Lung (tissue), 12 donors: ENCODE measurements around the gene EHBP1. TPM values are rescaled to one million over a fixed set of nuclear protein-coding genes. Genes with fewer than 3 reads are reported as not detected.

Experiments used
- ATAC-seq: fragments of 200-7000 bp; cut with Tn5 transposase; one replicate; pipeline ENCODE4 v1.9.1; 2020; ENCODE audit warnings: moderate number of reproducible peaks; ENCODE audit not compliant: insufficient read depth, low FRiP score
- DNase-seq, 3 donors: peaks; one replicate each; pipeline ENCODE4 v3.0.0-alpha.2; 2013 to 2017
- H3K27ac ChIP-seq, 2 donors: one replicate each; pipeline ENCODE4 v1.5.1; 2013; ENCODE audit warnings: mild to moderate bottlenecking in 2 of 2, moderate library complexity in 2 of 2, control low read depth in 1 of 2, inconsistent platforms in 1 of 2, low read depth in 1 of 2, low read length in 1 of 2
- H3K27me3 ChIP-seq, 3 donors: one replicate each; pipeline ENCODE4 v1.5.1; 2013; ENCODE audit warnings: low read length in 2 of 3; ENCODE audit not compliant: control insufficient read depth in 3 of 3, insufficient read depth in 3 of 3
- H3K36me3 ChIP-seq, 4 donors: one replicate each; pipeline ENCODE4 v1.5.1; 2013; ENCODE audit warnings: low read length in 4 of 4, mild to moderate bottlenecking in 1 of 4, moderate library complexity in 1 of 4; ENCODE audit not compliant: control insufficient read depth in 4 of 4, insufficient read depth in 4 of 4
- H3K4me1 ChIP-seq, 5 donors: one replicate each; pipeline ENCODE4 v1.5.1; 2013; ENCODE audit warnings: low read length in 5 of 5, mild to moderate bottlenecking in 2 of 5, moderate library complexity in 1 of 5; ENCODE audit not compliant: control insufficient read depth in 5 of 5, insufficient read depth in 5 of 5
- H3K4me3 ChIP-seq: one replicate; pipeline ENCODE4 v1.5.1; 2013; ENCODE audit warnings: mild to moderate bottlenecking, control low read depth, moderate library complexity
- H3K9ac ChIP-seq, 2 donors: one replicate each; pipeline ENCODE4 v1.5.1; 2013; ENCODE audit warnings: low read length in 2 of 2, control low read depth in 1 of 2; ENCODE audit not compliant: insufficient read depth in 1 of 2
- H3K9me3 ChIP-seq, 4 donors: one replicate each; pipeline ENCODE4 v1.5.1; 2013; ENCODE audit warnings: low read length in 3 of 4, mild to moderate bottlenecking in 1 of 4, moderate library complexity in 1 of 4; ENCODE audit not compliant: control insufficient read depth in 4 of 4, insufficient read depth in 3 of 4
- WGBS, 2 donors: extraction: QIAGEN DNeasy Blood & Tissue Kit; methylation state at CpG; one replicate each; pipeline ENCODE4 v1.1.7; 2013; 5-methylcytosine and 5-hydroxymethylcytosine counted together
- polyA plus RNA-seq, 2 donors: library from polyadenylated mRNA; stranded (reverse); fragments of 200-250 nt; gene quantifications; one replicate each; pipeline ENCODE4 v1.2.1, GENCODE V29; 2013
- total RNA-seq, 2 donors: library from RNA; depleted of rRNA in 1 of 2; stranded (reverse); fragments of >200 nt in 1 of 2; gene quantifications; one replicate each; pipeline ENCODE4 v1.2.1, GENCODE V29; 2014 to 2021
- TF ChIP-seq, protein P1 (sequence below): IDR thresholded peaks from 2 replicates; pipeline ENCODE4 v1.5.1; 2012; ENCODE audit warnings: mild to moderate bottlenecking; ENCODE audit errors: control extremely low read depth, extremely low read depth
- donor health status: control.
- donor health status: control.
- donor health status: Bipolar disorder and iron deficiency.
- donor health status: healthy.
- donor health status: DM: yes; HTN: yes; CAD: no.

The EHBP1 gene
- total and polyA plus RNA-seq, 4 donors = 7.9 to 83.2 (median 22.7) TPM

DNA sequence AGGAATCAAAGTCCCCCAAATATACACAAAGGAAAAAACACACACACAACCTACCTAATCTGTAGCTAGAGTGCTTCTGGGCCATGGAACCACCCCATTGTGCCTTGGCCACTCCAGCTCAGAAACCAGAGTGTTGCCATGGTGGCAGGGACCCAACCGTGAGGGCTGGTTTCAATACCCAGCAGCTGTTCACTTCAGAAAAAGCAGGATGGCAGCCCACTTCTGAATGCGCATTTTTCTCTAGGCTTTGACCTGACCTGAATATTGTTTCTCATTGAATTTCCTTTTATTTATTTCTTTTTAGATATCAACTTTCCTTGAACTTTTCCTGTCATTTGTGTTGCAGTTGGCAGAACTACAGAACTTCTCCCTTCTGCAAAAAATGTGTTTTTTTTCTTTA, 43.0 kb upstream of the EHBP1 start:
- Histone ChIP-seq H3K27ac (no peak overlapping the region), H3K9ac (no peak overlapping the region), H3K4me1 (peaks cover 0 to 49% (median 4%) of the 10 kb centered on the region in 5 donors), H3K36me3 (no peaks in the 10 kb centered on the region), H3K9me3 (no peaks in the 10 kb centered on the region), H3K4me3 (no peak overlapping the region), H3K27me3 (no peaks in the 10 kb centered on the region)
- no peak for ATAC-seq
- TF ChIP-seq, protein P1, sequence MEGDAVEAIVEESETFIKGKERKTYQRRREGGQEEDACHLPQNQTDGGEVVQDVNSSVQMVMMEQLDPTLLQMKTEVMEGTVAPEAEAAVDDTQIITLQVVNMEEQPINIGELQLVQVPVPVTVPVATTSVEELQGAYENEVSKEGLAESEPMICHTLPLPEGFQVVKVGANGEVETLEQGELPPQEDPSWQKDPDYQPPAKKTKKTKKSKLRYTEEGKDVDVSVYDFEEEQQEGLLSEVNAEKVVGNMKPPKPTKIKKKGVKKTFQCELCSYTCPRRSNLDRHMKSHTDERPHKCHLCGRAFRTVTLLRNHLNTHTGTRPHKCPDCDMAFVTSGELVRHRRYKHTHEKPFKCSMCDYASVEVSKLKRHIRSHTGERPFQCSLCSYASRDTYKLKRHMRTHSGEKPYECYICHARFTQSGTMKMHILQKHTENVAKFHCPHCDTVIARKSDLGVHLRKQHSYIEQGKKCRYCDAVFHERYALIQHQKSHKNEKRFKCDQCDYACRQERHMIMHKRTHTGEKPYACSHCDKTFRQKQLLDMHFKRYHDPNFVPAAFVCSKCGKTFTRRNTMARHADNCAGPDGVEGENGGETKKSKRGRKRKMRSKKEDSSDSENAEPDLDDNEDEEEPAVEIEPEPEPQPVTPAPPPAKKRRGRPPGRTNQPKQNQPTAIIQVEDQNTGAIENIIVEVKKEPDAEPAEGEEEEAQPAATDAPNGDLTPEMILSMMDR = no peak
- peak in 2 of 3 donors; percentile 16 to 44 for DNase-seq
- WGBS, 2 donors = 69 to 84% methylated on average over 2 of the region's 2 CpGs

GRCh38 chr2:62663411-62663810, 42.1 kb upstream of the EHBP1 start:
- peak in 2 of 3 donors; percentile 92 to 94 for DNase-seq
- no peak overlapping the region for H3K4me3 ChIP-seq
- peaks cover 0 to 49% (median 4%) of the 10 kb centered on the region in 5 donors for H3K4me1 ChIP-seq
- no peaks in the 10 kb centered on the region for H3K9me3 ChIP-seq
- no peaks in the 10 kb centered on the region for H3K36me3 ChIP-seq
- TF ChIP-seq, protein P1 = no peak
- ATAC-seq = peak; percentile 27
- no peaks in the 10 kb centered on the region for H3K27me3 ChIP-seq
- H3K27ac ChIP-seq = no peak overlapping the region
- no peak overlapping the region for H3K9ac ChIP-seq

DNA sequence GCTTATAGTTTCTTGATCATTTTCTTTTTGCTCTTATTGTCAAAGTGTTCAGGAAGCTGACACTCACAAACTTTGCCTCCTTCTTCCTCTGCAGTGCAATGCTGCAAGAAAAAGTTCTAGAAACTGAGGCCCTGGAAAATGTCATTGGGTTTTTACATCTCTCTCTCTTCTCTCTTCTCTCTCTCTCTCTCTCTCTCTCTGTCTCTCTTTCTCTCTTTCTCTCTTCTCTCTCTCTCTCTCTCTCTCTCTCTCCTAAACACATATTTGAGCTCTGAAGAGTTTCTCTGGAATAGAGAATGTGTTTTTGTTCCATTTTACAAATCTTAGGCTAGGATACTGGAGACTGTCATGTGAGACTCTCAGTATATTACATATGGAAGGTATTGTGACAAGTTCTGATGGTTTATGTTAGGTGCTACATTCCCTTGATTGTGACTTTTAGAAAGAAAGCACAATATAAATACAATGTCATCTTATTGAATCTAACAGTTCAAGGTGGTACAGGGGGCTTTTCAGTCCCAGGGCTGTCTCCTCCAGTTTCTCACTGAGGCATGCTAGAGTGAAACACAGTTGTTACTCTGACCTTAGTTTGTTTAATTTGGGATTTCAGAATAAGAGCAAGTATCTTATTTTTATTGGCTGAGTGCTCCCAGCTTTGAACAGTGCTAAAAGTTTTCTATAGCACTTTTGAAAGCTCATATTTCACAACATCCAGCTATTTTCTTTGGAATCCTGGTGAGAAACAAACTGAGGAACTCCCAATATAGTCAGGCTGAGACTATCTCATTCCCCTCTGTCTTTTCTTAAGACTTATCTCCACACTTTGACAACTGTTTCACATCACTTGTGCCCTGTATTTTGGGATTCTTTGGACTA, 41.4 kb upstream of the EHBP1 start:
- Histone ChIP-seq H3K4me1 (peaks cover 0 to 49% (median 4%) of the 10 kb centered on the region in 5 donors), H3K4me3 (no peak overlapping the region), H3K27me3 (no peaks in the 10 kb centered on the region), H3K9ac (no peak overlapping the region), H3K36me3 (no peaks in the 10 kb centered on the region), H3K9me3 (no peaks in the 10 kb centered on the region), H3K27ac (peak overlapping the region in 1 of 2 donors; percentile 7)
- TF ChIP-seq, protein P1 = no peak
- ATAC-seq = no peak
- DNase-seq = peak in 2 of 3 donors; percentile 66 to 83
